GM10266 (cell line): Measurements from ENCODE around the gene ARF3.
"Not testable (repeated sequence)": the region's sequence is repeated elsewhere in the genome, so short reads cannot be mapped to it uniquely, and the experiment has no call there.

ENCODE experiments used
- DNase-seq: peaks from one replicate; pipeline ENCODE4 v3.0.0; 2012; ENCODE audit errors: extremely low spot score
- TF ChIP-seq, protein P1 (sequence below): IDR thresholded peaks from 2 replicates; pipeline ENCODE4 v1.5.1; 2012; ENCODE audit warnings: mild to moderate bottlenecking, low read depth; ENCODE audit not compliant: control insufficient read depth, insufficient read depth; ENCODE audit errors: missing control alignments

The ARF3 gene

DNA sequence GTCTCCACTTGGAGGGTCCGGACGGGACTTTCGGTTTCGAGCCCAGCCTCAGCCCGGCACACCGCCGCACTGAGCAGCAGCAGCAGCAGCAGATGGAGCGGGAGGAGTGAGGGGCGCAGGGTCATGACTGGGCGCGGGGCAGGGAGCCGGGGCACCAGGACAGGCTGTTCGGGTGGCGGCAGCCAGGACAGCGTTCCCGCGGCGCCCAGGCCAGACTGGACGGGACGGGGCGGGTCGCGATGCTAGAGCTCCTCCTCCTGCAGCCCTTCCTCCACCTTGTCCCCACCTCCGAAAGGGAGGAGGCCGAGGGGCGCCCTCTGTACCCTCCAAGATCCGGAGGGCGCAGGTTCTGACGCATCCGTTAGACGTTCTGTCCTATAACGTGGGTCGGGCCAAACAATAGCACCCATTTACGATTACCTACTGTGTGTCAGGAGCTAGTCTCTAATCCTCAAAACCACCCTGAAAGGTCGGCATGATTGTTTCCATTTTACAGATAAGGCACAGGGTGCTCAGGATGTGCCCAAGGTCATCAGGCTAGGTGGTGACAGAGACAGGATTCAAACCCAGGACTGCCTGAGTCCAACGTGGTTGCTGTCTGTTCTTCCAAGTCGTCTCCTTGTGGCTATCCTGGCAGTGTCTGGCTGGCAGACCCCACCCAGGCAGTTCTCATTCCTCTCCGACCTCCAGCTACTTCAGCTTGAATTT lies 31.8 kb downstream of the ARF3 start, which contains the start of gene FKBP11:
TSS of gene FKBP11 (minus strand) at position 189 of the 708 bp plus-strand sequence. CDS start at position 125, 64 bp downstream.
- DNase-seq, result peak; percentile 80
- TF ChIP-seq, protein P1, sequence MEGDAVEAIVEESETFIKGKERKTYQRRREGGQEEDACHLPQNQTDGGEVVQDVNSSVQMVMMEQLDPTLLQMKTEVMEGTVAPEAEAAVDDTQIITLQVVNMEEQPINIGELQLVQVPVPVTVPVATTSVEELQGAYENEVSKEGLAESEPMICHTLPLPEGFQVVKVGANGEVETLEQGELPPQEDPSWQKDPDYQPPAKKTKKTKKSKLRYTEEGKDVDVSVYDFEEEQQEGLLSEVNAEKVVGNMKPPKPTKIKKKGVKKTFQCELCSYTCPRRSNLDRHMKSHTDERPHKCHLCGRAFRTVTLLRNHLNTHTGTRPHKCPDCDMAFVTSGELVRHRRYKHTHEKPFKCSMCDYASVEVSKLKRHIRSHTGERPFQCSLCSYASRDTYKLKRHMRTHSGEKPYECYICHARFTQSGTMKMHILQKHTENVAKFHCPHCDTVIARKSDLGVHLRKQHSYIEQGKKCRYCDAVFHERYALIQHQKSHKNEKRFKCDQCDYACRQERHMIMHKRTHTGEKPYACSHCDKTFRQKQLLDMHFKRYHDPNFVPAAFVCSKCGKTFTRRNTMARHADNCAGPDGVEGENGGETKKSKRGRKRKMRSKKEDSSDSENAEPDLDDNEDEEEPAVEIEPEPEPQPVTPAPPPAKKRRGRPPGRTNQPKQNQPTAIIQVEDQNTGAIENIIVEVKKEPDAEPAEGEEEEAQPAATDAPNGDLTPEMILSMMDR, result no peak

DNA sequence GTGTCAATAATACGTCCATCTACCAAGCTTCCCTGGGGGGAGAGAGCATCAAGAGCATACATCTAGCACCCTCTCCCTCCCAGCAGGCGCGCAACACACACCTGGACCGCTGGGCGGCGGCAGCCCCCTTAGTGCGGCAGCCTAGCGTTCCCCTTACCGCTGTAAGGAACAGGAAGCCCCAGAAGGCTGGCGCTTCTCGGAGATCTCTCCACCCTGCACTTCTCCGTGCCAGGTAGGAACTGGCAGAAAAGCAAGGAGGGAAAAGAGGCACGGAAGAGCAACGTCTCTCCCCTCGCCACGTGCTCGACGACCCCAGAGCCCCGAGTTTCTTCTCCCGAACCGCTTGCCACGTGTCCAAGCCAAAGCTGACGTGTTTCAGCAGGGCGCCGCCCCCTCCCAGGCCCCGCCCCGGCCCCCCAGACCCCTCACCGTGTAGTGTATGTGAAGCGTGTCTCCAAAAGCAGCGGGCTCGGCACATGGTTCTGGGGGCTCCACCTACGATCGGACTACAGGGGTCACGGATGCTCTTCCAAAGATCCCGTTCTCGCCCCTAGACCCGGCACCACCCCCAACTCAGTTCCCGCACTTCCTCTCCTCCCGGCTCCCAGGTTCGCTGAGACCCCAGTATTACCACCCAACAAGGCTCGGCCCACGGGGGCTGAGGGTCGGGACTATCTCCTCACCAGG lies 32.5 kb downstream of the ARF3 start:
- DNase-seq, result peak; percentile 82
- TF ChIP-seq, protein P1, result peak; percentile 85

- TF ChIP-seq, protein P1, result no peak
- DNase-seq, result no peak
Observed at GRCh38 chr12:48923117-48923516, 34.2 kb downstream of the ARF3 start.

- DNase-seq, result no peak
- TF ChIP-seq, protein P1, result no peak
Observed at GRCh38 chr12:48917857-48918537, 39.3 kb downstream of the ARF3 start.

DNA sequence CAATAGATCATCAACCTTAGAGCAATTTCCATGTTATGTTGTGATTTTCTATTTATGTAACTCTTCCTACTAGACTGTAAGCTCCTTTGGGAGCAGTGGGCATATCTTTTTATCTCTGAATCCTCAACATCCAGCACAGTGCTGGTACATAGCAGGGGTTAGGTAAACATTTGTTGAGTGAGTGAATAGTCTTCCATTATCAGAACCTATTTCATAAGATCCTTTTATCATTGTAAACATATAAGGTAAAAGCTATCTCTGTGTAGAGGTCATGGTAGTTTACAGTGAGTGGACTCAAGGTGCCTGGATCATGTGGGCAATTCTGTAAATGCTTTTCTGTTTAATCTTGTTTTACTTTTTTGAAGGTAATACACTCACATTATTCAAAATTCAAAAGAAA lies 47.1 kb downstream of the ARF3 start:
- TF ChIP-seq, protein P1, result no peak
- DNase-seq, result no peak

DNA sequence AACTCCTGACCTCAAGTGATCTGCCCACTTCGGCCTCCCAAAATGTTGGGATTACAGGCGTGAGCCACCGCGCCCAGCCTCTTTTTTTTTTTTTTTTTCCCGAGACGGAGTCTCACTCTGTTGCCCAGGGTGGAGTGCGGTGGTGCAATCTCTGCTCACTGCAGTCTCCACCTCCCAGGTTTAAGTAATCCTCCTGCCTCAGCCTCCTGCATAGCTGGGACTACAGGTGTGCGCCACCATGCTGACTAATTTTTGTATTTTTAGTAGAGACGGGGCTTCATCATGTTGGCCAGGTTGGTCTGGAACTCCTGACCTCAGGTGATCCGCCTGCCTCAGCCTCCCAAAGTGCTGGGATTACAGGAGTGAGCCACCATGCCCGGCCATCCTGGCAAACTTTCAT lies 47.6 kb downstream of the ARF3 start:
- DNase-seq, result not testable (repeated sequence)

DNA sequence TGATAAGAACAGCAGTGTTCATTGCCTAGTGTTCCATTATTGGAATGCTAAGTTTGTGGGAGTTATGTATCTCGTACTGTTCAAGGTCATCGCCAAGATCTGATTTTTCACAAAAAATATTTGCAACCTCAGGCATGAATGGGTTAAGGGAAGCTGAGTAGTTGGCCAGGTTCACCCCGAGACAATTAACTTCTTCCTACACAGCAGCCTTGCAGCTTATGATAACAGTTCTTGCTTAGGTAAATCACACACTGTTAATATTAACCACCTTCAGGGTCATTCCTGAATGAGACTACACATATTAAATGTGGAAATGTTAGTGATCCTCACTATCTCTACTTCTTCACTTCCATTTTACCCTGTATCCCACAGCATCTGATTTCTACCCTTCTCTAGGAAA lies 50.0 kb downstream of the ARF3 start:
- DNase-seq, result no peak
- TF ChIP-seq, protein P1, result no peak
